ENCODE data around the gene ATP6V1F. TPM values are rescaled to one million over a fixed set of nuclear protein-coding genes. Genes with fewer than 3 reads are reported as not detected.

The ATP6V1F gene
- total RNA-seq, 4 donors from 2014 or later = 72.3 to 240 (median 123) TPM

DNA sequence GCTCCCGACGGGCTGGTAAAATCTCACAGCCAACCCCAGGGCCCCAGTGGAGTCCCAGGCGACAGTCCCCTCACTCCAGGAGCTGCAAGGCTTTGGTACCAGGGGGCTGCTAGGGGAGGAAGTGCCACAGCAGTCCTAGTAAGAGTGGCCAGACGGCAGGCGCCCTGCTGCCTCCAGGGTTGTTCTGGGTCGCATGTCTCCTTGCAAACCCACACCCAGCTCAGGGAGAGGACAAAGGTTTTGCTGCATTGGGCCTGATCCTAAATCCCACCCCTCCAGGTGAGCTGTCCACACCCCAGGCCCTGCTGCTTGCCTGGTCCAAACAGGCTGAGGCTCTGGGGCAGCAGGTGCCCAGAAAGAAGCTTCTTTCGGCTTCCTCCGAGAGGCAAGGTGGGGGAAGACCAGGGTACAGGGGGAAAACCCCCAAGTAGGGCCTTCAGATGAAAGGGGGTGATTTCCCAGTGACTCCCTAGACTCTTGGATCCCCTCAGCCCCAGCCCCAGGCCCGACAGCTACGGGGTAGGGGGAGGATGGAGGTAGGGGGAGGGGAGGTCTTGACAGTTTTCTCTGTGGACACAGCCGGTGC is 52.0 kb downstream of the ATP6V1F start:
- TF ChIP-seq CTCF (IDR thresholded peaks at IDR 0.05; ENCODE audit: low read depth) = no peak

DNA sequence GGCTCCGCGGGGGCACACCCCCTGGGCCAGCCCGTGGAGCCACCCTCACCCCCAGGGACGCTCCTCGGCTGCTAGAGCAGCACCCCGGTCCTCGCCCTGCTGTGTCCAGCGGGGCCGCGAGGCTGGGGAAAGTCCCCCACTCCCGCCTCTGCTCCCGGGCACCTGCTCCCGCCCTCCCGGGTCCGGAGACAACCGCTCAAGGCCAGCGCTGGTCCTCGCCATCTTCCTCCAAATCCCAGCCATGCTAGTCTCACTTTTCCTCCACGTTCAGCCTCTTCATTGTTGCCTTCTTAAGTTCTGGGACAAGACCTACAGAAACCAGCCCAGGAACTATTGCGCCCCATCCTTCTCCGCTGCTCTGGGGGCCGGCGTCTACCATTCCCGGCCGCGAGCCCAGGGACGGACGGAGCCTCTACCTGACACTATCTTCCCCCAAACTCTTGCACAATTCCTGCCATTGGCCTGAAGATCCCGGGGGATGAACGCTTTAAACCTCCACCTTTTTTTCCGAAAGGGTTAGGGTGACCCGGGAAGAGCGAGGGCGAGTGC is 52.7 kb downstream of the ATP6V1F start:
- TF ChIP-seq CTCF (IDR thresholded peaks at IDR 0.05; ENCODE audit: low read depth) = no peak

Other genes starting within 250 kb of the ATP6V1F start
- gene GARIN1A, start 190.6 kb upstream of the ATP6V1F start, total RNA-seq = 1 to 10 TPM in 3 of 4 donors, under 1 TPM in 1; 0.49 to 2.7 (median 2.1) TPM
- gene CALU, start 123.5 kb upstream of the ATP6V1F start, total RNA-seq = 100 to 1,000 TPM in 3 of 4 donors, 10 to 100 TPM in 1; 73.7 to 200 (median 143) TPM
- not detected for gene OPN1SW, start 87.1 kb upstream of the ATP6V1F start, total RNA-seq
- 1 to 10 TPM; 2.6 to 6.6 (median 3.1) TPM for gene CCDC136, start 70.9 kb upstream of the ATP6V1F start, total RNA-seq
- 10 to 100 TPM in 1 of 4 donors, 1 to 10 TPM in 3; 3.3 to 10.3 (median 4.8) TPM for gene FLNC, start 32.5 kb upstream of the ATP6V1F start, total RNA-seq
- 1 to 10 TPM in 2 of 4 donors, under 1 TPM in 2; 0.16 to 2.3 (median 1.1) TPM for gene KCP, start 47.9 kb downstream of the ATP6V1F start, total RNA-seq
- gene IRF5, start 75.1 kb downstream of the ATP6V1F start, total RNA-seq = 10 to 100 TPM; 12.7 to 32.6 (median 18.9) TPM
- gene TNPO3, start 192.3 kb downstream of the ATP6V1F start, total RNA-seq = 10 to 100 TPM; 34.2 to 38.6 (median 38.5) TPM